NCI-H2196 (cell line): Measurements from ENCODE around the gene TTYH3.
"Not testable (repeated sequence)": the region's sequence is repeated elsewhere in the genome, so short reads cannot be mapped to it uniquely, and the experiment has no call there.

Source experiments
- DNase-seq: peaks from one replicate; lab custom pipeline; 2025; ENCODE audit not compliant: unreplicated experiment; lab: John Stamatoyannopoulos, UW

The TTYH3 gene

GRCh38 chr7:2681929-2682799 lies 50.4 kb downstream of the TTYH3 start:
- DNase-seq, result no peak

- no peak for DNase-seq
Measured at GRCh38 chr7:2684501-2684900, 52.7 kb downstream of the TTYH3 start.

DNA sequence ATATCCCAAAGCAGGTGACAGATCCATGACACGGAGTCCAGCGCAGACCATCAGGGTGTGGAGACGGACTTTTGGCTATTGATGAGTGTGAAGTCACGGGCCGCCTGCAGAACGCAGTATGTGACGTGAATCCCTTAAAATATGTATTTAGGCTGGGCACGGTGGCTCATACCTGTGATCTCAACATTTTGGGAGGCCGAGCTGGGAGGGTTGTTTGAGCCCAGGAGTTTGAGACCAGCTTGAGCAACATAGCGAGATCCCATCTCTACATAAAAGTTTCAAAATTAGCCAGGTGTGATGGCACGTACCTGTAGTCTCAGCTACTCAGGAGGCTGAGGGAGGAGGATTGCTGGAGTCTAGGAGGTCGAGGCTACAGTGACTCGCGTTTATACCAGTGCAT lies 54.3 kb downstream of the TTYH3 start:
- no peak for DNase-seq

DNA sequence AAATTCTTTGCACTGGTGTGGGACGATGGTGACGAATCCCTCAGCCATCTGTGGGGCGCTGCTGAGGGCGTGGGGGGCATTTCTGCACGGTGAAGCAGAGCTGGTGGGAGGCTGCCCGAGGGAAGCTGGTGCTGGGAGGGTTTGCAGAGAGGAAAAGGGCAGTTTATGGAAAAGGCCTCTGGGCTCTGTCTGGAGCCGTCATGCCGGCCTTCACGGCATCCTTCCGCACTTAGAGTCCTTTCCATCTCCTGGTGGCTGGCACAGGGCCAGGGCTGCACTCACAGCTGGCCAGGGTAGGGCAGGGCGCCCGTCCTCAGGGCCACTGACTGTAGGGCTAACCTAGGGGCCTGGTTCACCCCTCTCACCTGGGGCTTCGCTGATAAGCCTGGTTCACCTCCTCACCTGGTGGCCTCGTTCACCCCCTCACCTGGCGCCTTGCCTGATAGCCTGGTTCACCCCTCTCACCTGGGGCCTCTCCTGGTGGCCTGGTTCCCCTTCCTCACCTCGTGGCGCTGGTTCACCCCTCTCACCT lies 55.6 kb downstream of the TTYH3 start:
- DNase-seq, result no peak

DNA sequence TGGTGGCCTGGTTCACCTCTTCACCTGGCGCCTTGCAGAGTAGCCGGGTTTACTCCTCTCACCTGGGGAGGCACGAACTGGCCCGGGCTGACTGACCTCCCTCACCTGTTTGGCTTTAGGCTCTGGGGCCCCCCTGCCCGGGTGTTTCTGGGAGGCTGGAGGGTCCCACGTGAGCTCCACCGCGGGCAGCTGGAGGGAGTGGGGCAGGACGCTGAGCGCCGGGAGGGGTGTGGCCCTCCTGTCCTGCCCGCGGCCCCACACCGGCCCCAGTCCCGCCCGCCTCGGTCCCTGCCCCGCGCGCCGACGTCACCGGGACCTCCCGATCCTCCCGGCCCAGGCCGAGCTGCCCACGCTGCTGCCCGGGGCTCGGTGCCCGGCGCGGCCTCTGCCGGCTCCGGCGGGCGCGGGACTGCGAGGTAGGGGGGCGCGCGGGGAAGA lies 56.1 kb downstream of the TTYH3 start, which contains the start of gene AMZ1:
Gene AMZ1 (plus strand): TSS at position 322 of the 438 bp plus-strand sequence. CDS start 12,250 bp downstream, outside the sequence.
- no peak for DNase-seq

DNA sequence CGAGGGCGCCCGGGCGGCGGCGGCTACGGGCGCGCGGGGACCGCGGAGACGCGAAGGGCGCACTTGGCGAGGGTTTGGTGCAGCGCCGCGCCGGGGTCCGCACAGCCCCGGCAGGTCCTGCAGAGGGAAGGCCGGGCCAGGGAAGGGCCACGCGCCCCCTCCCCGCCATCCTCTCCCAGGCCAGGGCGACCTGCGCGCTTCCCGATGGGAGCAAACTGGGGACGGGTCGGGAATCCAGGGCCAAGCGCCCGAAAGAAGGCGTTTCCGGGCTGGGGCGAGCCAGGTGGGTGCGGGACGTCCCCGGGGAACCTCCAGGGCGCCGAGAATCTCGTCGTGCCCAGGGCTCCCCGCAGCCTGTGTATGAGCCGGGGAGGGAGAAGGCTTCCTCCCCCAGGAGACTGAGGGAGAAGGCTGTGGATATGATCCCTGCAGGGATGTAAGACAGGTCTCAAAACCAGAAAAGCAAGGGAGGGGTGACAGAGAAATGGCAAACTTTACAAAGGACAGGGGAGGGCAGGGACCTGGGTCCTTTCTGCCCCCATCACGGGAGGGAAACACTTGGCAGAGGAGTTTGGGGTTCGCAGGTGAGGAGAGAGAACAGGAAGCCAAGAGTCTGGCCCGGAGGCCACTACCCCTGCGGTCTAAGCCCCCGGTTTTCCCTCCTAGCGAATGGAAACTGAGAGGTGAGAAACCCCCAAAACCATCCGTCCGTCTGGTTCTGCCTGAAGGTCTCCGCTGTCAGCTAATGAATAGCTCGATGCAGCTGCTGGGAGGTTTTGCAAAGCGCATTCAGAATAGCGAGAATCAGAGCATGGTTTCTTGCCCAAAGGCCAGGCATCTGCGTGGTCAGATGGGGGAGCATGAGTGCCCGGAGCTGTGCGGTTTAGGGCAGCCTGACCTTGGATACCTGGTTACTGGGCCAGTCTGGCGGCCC lies 56.9 kb downstream of the TTYH3 start:
- no peak for DNase-seq

DNA sequence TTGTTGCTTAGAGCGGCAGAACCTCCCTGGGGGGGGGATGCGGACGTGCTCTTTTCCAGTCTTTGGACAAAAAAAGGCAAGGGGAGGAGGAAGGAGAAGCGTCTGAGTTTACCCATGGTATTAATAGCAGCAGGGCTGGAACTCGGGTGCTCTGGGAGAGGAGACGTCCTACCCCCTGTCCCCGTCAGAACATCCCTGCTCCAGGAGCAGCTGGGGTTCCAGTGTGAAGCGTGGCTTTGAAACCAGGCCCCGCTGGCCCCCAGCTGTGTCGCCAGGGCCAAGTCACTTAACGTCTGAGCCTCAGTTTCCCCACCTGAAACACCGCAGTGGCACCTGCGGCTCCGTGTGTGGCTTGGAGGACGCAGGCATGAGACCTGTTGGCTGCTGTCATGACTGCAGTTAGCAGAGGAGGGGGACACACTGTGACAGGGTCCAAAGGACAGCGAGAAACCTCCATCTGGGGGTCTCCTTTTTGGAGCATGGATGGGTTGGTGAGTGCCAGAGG lies 57.6 kb downstream of the TTYH3 start:
- no peak for DNase-seq

GRCh38 chr7:2689951-2690705 lies 58.3 kb downstream of the TTYH3 start:
- no peak for DNase-seq

- no peak for DNase-seq
Measured at GRCh38 chr7:2691011-2691707, 59.4 kb downstream of the TTYH3 start.

- not testable (repeated sequence) for DNase-seq
Measured at GRCh38 chr7:2691932-2692439, 60.2 kb downstream of the TTYH3 start.

DNA sequence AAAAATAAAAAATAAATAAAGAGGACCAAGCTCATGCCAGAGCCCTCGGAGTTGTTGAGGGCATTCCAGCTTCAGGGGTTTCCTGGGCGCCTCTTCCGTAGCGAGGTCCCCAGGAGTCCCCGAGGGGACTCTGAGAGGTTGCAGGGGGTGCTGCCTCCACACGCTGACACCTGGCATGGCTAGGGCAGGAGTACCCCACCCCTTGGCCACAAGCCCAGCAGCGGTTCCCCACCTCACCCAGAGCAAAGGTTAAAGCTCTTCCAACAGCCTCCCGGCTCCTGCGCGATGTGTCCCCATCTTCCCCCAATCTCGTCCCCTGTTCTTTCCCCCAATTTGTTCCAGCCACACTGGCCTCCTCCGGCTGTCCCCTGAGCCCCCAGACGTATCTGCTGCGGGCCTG lies 60.8 kb downstream of the TTYH3 start:
- no peak for DNase-seq

GRCh38 chr7:2693420-2694121 lies 61.8 kb downstream of the TTYH3 start:
- not testable (repeated sequence) for DNase-seq

DNA sequence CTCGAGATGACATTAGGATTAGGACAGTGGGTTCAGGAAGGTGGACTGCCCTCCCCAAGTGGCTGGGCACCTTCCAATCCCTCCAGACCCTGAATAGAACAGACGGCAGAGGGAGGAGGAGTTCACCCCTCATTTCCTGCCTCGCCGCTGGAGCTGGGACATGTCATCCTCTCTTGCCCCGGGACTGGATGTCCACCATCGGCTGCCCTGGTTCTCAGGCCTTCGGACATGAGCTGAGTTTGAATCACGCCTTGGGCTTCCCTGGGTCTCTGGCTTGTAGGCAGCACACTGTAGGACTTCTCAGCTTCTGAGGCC lies 62.3 kb downstream of the TTYH3 start:
- not testable (repeated sequence) for DNase-seq

DNA sequence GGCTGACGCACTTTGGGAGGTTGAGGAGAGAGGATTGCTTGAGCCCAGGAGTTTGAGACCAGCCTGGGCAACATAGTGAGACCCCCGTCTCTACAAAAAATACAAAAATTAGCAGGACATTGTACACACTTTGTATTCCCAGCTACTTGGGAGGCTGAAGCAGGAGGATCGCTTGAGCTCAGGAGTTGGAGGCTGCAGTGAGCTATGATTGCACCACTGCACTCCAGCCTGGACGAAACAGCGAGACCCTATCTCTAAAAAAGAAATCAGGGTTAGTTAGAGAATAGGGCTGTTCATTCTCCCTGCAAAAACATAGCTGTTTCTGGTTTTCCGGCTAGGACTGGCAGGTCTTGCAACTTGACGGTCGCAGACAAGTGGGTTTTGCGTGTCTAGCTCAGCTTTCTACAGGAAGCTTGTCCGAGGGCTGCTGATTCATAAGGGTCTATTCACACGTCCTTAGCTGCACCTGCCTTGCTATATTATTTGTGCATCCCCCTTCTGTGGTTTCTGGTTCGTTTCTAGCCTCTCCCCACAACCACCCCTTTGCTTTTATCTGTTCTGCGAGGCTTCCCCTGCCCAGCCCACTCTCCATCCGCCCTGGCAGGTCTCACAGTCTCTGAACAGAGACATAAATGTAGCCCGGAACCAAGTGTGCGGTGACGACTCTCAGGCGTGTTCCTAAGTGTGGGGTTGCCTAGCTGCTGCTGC lies 66.9 kb downstream of the TTYH3 start:
- no peak for DNase-seq

DNA sequence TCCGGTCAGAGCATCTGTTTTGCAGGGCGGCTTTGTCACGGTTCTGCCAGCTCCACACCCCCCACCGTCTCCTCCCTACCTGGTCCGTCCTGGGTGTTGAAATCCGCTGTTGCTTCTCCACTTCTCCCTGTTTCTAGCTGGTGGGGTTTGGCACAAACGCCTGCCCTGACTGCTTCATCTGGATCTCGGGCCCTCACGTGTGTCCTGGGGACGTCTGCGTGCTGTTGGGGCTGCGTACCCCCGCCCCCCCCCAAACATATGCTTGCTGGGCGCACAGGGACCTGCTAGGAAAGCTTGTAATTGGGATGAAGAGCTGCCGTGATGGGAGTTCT lies 67.5 kb downstream of the TTYH3 start:
- DNase-seq, result no peak

- no peak for DNase-seq
Measured at GRCh38 chr7:2700141-2700850, 68.5 kb downstream of the TTYH3 start.

- DNase-seq, result no peak
Measured at GRCh38 chr7:2701424-2701823, 69.6 kb downstream of the TTYH3 start.
